Nephron (organoid): Measurements from ENCODE around the gene PRAMEF12.
"Not testable (repeated sequence)": the region's sequence is repeated elsewhere in the genome, so short reads cannot be mapped to it uniquely, and the experiment has no call there.

ENCODE experiments used
- H3K27ac Mint-ChIP-seq, 3 experiments: 2 replicates each; pipeline ENCODE4 v1.8.0; 2020; ENCODE audit warnings: mixed read lengths in 3 of 3, mild to moderate bottlenecking in 2 of 3, moderate library complexity in 1 of 3
- H3K27me3 Mint-ChIP-seq: 2 replicates; pipeline ENCODE4 v1.8.0; 2021; ENCODE audit warnings: low read depth, mild to moderate bottlenecking, moderate library complexity, mixed read lengths
- H3K36me3 Mint-ChIP-seq: 2 replicates; pipeline ENCODE4 v1.8.0; 2020; ENCODE audit warnings: low read depth, mixed read lengths
- H3K4me1 Mint-ChIP-seq: 2 replicates; pipeline ENCODE4 v1.8.0; 2020; ENCODE audit warnings: mixed read lengths
- H3K4me3 Mint-ChIP-seq, 3 experiments: 2 replicates each; pipeline ENCODE4 v1.8.0; 2020; ENCODE audit warnings: mild to moderate bottlenecking in 3 of 3, mixed read lengths in 3 of 3, moderate library complexity in 2 of 3
- H3K9me3 Mint-ChIP-seq: 2 replicates; pipeline ENCODE4 v1.8.0; 2020; ENCODE audit warnings: mixed read lengths
- TF ChIP-seq, protein P1 (sequence below), 3 experiments: fragments of 200-600 bp; sonication (generic); IDR thresholded peaks; one replicate each; pipeline ENCODE4 v1.5.0; 2021; ENCODE audit warnings: antibody characterized with exemption in 3 of 3; ENCODE audit not compliant: unreplicated experiment in 3 of 3

The PRAMEF12 gene

DNA sequence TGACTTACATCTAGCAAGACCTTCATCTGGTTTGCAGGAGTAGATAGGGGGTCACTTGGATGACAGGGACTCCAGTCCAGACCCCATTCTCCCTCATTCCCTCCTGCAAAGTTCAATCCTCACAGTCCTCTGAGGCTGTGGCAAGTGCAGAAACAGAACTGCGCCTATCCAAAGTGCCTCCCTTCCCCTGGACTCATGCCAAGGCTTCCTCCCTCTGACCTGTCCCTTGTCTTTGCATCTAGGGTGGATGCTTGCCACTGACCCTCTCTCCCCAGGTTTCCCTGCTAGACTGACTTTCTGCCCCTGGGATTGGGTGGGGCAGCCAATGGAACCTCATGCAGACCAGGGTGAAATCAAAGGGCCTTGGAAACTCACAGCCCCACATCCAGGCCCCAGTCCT is 36.4 kb downstream of the PRAMEF12 start:
- Mint-ChIP-seq H3K27me3 (peaks cover 46% of the 10 kb centered on the region), H3K27ac (no peak overlapping the region), H3K4me3 (no peak overlapping the region), H3K4me1 (no peaks in the 10 kb centered on the region), H3K9me3 (peaks cover 12% of the 10 kb centered on the region), H3K36me3 (no peaks in the 10 kb centered on the region)
- TF ChIP-seq, protein P1, sequence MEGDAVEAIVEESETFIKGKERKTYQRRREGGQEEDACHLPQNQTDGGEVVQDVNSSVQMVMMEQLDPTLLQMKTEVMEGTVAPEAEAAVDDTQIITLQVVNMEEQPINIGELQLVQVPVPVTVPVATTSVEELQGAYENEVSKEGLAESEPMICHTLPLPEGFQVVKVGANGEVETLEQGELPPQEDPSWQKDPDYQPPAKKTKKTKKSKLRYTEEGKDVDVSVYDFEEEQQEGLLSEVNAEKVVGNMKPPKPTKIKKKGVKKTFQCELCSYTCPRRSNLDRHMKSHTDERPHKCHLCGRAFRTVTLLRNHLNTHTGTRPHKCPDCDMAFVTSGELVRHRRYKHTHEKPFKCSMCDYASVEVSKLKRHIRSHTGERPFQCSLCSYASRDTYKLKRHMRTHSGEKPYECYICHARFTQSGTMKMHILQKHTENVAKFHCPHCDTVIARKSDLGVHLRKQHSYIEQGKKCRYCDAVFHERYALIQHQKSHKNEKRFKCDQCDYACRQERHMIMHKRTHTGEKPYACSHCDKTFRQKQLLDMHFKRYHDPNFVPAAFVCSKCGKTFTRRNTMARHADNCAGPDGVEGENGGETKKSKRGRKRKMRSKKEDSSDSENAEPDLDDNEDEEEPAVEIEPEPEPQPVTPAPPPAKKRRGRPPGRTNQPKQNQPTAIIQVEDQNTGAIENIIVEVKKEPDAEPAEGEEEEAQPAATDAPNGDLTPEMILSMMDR (IDR thresholded peaks at IDR 0.05; ENCODE audit: unreplicated experiment in 3 of 3): no peak

DNA sequence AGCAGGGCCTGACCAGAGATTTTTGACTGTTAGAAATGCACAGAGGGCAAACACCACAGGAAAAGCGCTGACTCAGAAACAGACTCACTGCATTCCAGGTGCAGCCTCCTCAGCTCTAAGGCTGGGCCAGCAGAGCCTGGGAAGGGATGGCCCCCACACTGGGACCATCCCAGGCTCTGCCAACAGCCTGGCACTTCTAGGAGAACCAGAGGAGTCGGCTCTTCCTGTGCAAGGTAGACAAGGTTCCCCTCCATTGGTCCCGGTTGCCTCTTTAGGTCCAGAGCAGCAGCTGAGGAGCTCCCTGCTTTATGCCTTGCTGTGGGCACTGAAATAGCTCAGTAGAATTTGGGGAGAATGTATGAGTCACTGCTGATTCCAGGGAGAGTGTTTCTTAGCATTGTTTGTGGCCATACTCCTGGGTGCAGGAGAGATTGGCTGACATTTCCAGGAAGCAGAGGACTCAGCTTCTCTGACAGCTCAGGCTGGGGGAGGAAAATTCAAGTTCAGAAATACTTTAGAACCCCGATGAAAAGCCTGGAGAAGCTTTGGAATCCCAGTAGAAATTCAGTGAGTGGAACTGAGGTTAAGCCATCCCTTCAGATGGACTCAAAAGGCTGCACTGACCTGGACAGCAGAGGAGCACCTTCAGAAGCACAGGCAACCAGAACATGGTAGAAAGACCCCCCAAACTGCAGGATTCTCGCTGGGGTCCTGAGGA is 37.3 kb downstream of the PRAMEF12 start:
- Mint-ChIP-seq H3K36me3 (no peaks in the 10 kb centered on the region), H3K27ac (no peak overlapping the region), H3K9me3 (peaks cover 12% of the 10 kb centered on the region), H3K4me3 (no peak overlapping the region), H3K4me1 (no peaks in the 10 kb centered on the region), H3K27me3 (peaks cover 45% of the 10 kb centered on the region)
- TF ChIP-seq, protein P1 (IDR thresholded peaks at IDR 0.05; ENCODE audit: unreplicated experiment in 3 of 3): no peak

GRCh38 chr1:12811409-12811784 is 37.9 kb downstream of the PRAMEF12 start:
- Mint-ChIP-seq H3K9me3 (peaks cover 12% of the 10 kb centered on the region), H3K4me3 (no peak overlapping the region), H3K27me3 (peaks cover 42% of the 10 kb centered on the region), H3K36me3 (no peaks in the 10 kb centered on the region), H3K27ac (no peak overlapping the region), H3K4me1 (no peaks in the 10 kb centered on the region)
- TF ChIP-seq, protein P1 (IDR thresholded peaks at IDR 0.05; ENCODE audit: unreplicated experiment in 3 of 3): no peak

- not testable (repeated sequence) for H3K4me3 Mint-ChIP-seq, H3K36me3 Mint-ChIP-seq, H3K4me1 Mint-ChIP-seq, H3K27ac Mint-ChIP-seq
- Mint-ChIP-seq H3K9me3 (peaks cover 13% of the 10 kb centered on the region), H3K27me3 (peaks cover 19% of the 10 kb centered on the region)
Observed at GRCh38 chr1:12819061-12819460, 45.5 kb downstream of the PRAMEF12 start.
